B cell (primary cell): ENCODE results near the gene ITPRIPL2. TPM values are rescaled to one million over a fixed set of nuclear protein-coding genes. Genes with fewer than 3 reads are reported as not detected.

Experiments
- ATAC-seq: fragments of 200-7000 bp; cut with Tn5 transposase; one replicate; pipeline ENCODE4 v1.10.0; 2021; ENCODE audit warnings: low read depth, mild to moderate bottlenecking, moderate number of reproducible peaks, moderate library complexity
- CTCF ChIA-PET: fragments of 350-600 bp; sonication (Branson Sonifier 250); formaldehyde crosslinking; loops from one replicate; lab custom pipeline; 2021; ENCODE audit warnings: antibody characterized with exemption, inconsistent platforms; lab: Charles Lee
- POLR2A ChIA-PET: fragments of 350-600 bp; sonication (Branson Sonifier 250); formaldehyde crosslinking; loops from one replicate; lab custom pipeline; 2021; ENCODE audit warnings: antibody characterized with exemption; lab: Charles Lee
- DNase-seq: peaks from one replicate; pipeline ENCODE4 v3.0.0; 2013
- H2AFZ ChIP-seq: 2 replicates; pipeline ENCODE4 v1.6.1; 2012; ENCODE audit warnings: mild to moderate bottlenecking, low read depth, low read length; ENCODE audit not compliant: insufficient read depth, poor library complexity, severe bottlenecking
- H3K27ac ChIP-seq, 2 donors: 1 replicate in 1 of 2; 2 replicates in 1 of 2; pipeline ENCODE4 v1.5.1; 2012 to 2013; ENCODE audit warnings: low read length in 2 of 2, mild to moderate bottlenecking in 2 of 2, moderate library complexity in 1 of 2
- H3K27me3 ChIP-seq, 4 experiments: fragments of 200-600 bp in 1 of 4; sonication (generic) in 1 of 4; replicated peaks in 1 of 4; 1 replicate in 2 of 4; 2 replicates in 2 of 4; pipeline versions ENCODE4 v1.6.1 to v1.7.0; 2013 to 2016; ENCODE audit warnings: low read length in 3 of 4, mild to moderate bottlenecking in 2 of 4, mixed read lengths in 1 of 4, moderate library complexity in 1 of 4; ENCODE audit not compliant: insufficient read depth in 4 of 4, control insufficient read depth in 3 of 4; ENCODE audit errors: control extremely low read depth in 1 of 4
- H3K36me3 ChIP-seq, 2 experiments: replicated peaks in 1 of 2; 1 replicate in 1 of 2; 2 replicates in 1 of 2; pipeline versions ENCODE4 v1.6.1 to v1.7.1; 2013; ENCODE audit warnings: low read length in 1 of 2; ENCODE audit not compliant: insufficient read depth in 2 of 2, control insufficient read depth in 1 of 2; ENCODE audit errors: control extremely low read depth in 1 of 2, extremely low read depth in 1 of 2
- H3K4me1 ChIP-seq, 2 donors: fragments of 200-600 bp in 1 of 2; sonication (generic) in 1 of 2; 1 replicate in 1 of 2; 2 replicates in 1 of 2; pipeline versions ENCODE4 v1.5.1 to v1.6.1; 2013 to 2017; ENCODE audit warnings: low read length in 2 of 2; ENCODE audit not compliant: control insufficient read depth in 2 of 2, insufficient read depth in 2 of 2
- H3K4me2 ChIP-seq: replicated peaks from 2 replicates; pipeline ENCODE3; 2012; ENCODE audit warnings: mild to moderate bottlenecking, low read depth, low read length; ENCODE audit not compliant: poor library complexity, severe bottlenecking
- H3K4me3 ChIP-seq, 5 experiments: fragments of 200-600 bp in 1 of 5; sonication (generic) in 1 of 5; 1 replicate in 3 of 5; 2 replicates in 2 of 5; pipeline versions ENCODE4 v1.5.1 to v1.7.0; 2011 to 2016; ENCODE audit warnings: low read length in 4 of 5, mild to moderate bottlenecking in 4 of 5, low read depth in 2 of 5, control low read depth in 1 of 5, moderate library complexity in 1 of 5; ENCODE audit not compliant: insufficient read depth in 1 of 5; ENCODE audit errors: control extremely low read depth in 1 of 5, extremely low read depth in 1 of 5
- H3K79me2 ChIP-seq: fragments of 200-600 bp; sonication (generic); one replicate; pipeline ENCODE4 v1.6.0; 2016; ENCODE audit warnings: low read length; ENCODE audit not compliant: control insufficient read depth, insufficient read depth
- H3K9ac ChIP-seq: fragments of 200-600 bp; sonication (generic); 2 replicates; pipeline ENCODE4 v1.6.1; 2017; ENCODE audit warnings: mild to moderate bottlenecking, low read length, moderate library complexity
- H3K9me3 ChIP-seq, 3 donors: one replicate each; pipeline versions ENCODE4 v1.6.1 to v1.7.1; 2013; ENCODE audit warnings: low read length in 2 of 3; ENCODE audit not compliant: control insufficient read depth in 2 of 3, insufficient read depth in 1 of 3; ENCODE audit errors: control extremely low read depth in 1 of 3
- H4K20me1 ChIP-seq: 2 replicates; pipeline ENCODE4 v1.6.0; 2012; ENCODE audit warnings: mild to moderate bottlenecking, low read length; ENCODE audit not compliant: insufficient read depth, control insufficient read depth, poor library complexity, severe bottlenecking
- H3K27ac Mint-ChIP-seq: one replicate; pipeline ENCODE4 v1.8.0; 2021; ENCODE audit warnings: mixed read lengths
- H3K27me3 Mint-ChIP-seq: one replicate; pipeline ENCODE4 v1.8.0; 2021; ENCODE audit warnings: mixed read lengths
- H3K4me1 Mint-ChIP-seq: one replicate; pipeline ENCODE4 v1.8.0; 2021; ENCODE audit warnings: mixed read lengths
- H3K4me3 Mint-ChIP-seq: one replicate; pipeline ENCODE4 v1.8.0; 2021; ENCODE audit warnings: mixed read lengths
- H3K9me3 Mint-ChIP-seq: one replicate; pipeline ENCODE4 v1.8.0; 2022; ENCODE audit warnings: mixed read lengths; ENCODE audit not compliant: insufficient read depth
- EZH2 ChIP-seq: IDR thresholded peaks from 2 replicates; pipeline ENCODE4 v1.6.1; 2012; ENCODE audit warnings: borderline replicate concordance, low read depth, mild to moderate bottlenecking, moderate library complexity, low read length; ENCODE audit not compliant: insufficient read depth, poor library complexity, severe bottlenecking
- WGBS: methylation state at CpG from one replicate; pipeline ENCODE4 v1.1.5; 2013; ENCODE audit warnings: missing lambda C conversion rate; ENCODE audit not compliant: insufficient coverage; 5-methylcytosine and 5-hydroxymethylcytosine counted together
- intact Hi-C: fragments of 100-400 bp; cut with micrococcal nuclease; formaldehyde crosslinking; loops from one replicate; pipeline ENCODE4 v1.10.0; 2022
- polyA plus RNA-seq: library from polyadenylated mRNA; depleted of rRNA; stranded (reverse); fragments of >200 nt; gene quantifications from 2 replicates; pipeline ENCODE4 v1.2.3, GENCODE V29; 2012
- total RNA-seq, 2 donors: library from RNA; stranded (reverse); fragments of 120-200 nt in 1 of 2; gene quantifications; 1 replicate in 1 of 2; 2 replicates in 1 of 2; pipeline versions ENCODE4 v1.2.3 to v1.2.4, GENCODE V29; 2013 to 2022
- TF ChIP-seq, protein P1 (sequence below): fragments of 200-600 bp; IDR thresholded peaks from one replicate; pipeline ENCODE4 v1.8.0; 2022; ENCODE audit warnings: antibody characterized with exemption, mild to moderate bottlenecking

ITPRIPL2 gene
- total and polyA plus RNA-seq, 2 donors (not counting 1 experiment from before 2014, with no cell fraction given), result 1.1 to 15.4 TPM

- DNase-seq, result no peak
- 54% methylated on average over 6 of the region's 11 CpGs for WGBS
- H3K9ac ChIP-seq, result no peak overlapping the region
- H3K36me3 ChIP-seq, result no peaks in the 10 kb centered on the region
- peak overlapping the region; percentile 38 for H3K4me2 ChIP-seq
- intact Hi-C loops, result loop anchor here (2.0 kb wide), 1 partner anchor 14 kb away; no protein-coding TSS in a partner anchor
- Mint-ChIP-seq H3K27ac (peak overlapping the region; percentile 29), H3K27me3 (no peaks in the 10 kb centered on the region), H3K9me3 (no peaks in the 10 kb centered on the region), H3K4me1 (peaks cover 46% of the 10 kb centered on the region), H3K4me3 (peak overlapping the region; percentile 36)
- ChIA-PET POLR2A (interaction anchor here (0.9 kb wide), 1 partner anchor 36 kb away, joined by 3 read pairs; no protein-coding TSS in a partner anchor), CTCF (interaction anchor here (0.8 to 1.2 kb wide), 2 partner anchors 11 to 45 kb away, joined by 4 read pairs; no protein-coding TSS in a partner anchor)
- no peaks in the 10 kb centered on the region for H3K27me3 ChIP-seq
- H3K27ac ChIP-seq, result no peak overlapping the region
- peaks cover 0 to 10% (median 4%) of the 10 kb centered on the region in 3 donors for H3K9me3 ChIP-seq
- H4K20me1 ChIP-seq, result no peaks in the 10 kb centered on the region
- TF ChIP-seq EZH2, result no peak
- TF ChIP-seq, protein P1, sequence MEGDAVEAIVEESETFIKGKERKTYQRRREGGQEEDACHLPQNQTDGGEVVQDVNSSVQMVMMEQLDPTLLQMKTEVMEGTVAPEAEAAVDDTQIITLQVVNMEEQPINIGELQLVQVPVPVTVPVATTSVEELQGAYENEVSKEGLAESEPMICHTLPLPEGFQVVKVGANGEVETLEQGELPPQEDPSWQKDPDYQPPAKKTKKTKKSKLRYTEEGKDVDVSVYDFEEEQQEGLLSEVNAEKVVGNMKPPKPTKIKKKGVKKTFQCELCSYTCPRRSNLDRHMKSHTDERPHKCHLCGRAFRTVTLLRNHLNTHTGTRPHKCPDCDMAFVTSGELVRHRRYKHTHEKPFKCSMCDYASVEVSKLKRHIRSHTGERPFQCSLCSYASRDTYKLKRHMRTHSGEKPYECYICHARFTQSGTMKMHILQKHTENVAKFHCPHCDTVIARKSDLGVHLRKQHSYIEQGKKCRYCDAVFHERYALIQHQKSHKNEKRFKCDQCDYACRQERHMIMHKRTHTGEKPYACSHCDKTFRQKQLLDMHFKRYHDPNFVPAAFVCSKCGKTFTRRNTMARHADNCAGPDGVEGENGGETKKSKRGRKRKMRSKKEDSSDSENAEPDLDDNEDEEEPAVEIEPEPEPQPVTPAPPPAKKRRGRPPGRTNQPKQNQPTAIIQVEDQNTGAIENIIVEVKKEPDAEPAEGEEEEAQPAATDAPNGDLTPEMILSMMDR, result no peak
- H3K4me3 ChIP-seq, result peak overlapping the region in 1 of 5 experiments; percentile 27
- peak overlapping the region; percentile 70 for H2AFZ ChIP-seq
- ATAC-seq, result peak; percentile 22
- peaks cover 7 to 26% of the 10 kb centered on the region in 2 donors for H3K4me1 ChIP-seq
- no peaks in the 10 kb centered on the region for H3K79me2 ChIP-seq
These were observed 17.4 kb downstream of the ITPRIPL2 start for GRCh38 chr16:19130852-19131824.
